HG03442 (cell line): ENCODE measurements around the gene AHSP.
"Not testable (repeated sequence)": the region's sequence is repeated elsewhere in the genome, so short reads cannot be mapped to it uniquely, and the experiment has no call there.

Experiments used
- ATAC-seq: cut with Tn5 transposase; IDR thresholded peaks from one replicate; pipeline ENCODE4 v1.9.1; 2021; ENCODE audit warnings: mild to moderate bottlenecking, moderate library complexity; ENCODE audit not compliant: unreplicated experiment

Gene AHSP

DNA sequence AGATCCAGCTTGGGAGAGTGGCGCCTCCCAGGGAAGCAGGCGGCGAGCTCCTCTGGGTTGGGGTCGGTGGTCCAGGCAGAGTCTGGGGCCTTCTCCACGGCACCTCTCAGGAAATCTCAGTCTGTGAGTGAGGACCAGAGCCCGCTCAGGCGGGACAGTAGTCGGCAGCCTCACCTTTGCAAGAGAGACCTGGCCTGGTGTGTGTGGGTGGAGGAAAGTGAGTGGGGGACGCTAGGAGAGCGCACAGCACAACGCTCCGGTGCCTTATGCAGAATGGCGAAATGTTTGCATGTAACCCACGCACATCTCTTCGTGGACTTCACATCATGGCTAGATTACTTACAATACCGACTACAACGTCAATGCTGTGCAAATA is 2.2 kb downstream of the AHSP start:
- ATAC-seq = no peak

DNA sequence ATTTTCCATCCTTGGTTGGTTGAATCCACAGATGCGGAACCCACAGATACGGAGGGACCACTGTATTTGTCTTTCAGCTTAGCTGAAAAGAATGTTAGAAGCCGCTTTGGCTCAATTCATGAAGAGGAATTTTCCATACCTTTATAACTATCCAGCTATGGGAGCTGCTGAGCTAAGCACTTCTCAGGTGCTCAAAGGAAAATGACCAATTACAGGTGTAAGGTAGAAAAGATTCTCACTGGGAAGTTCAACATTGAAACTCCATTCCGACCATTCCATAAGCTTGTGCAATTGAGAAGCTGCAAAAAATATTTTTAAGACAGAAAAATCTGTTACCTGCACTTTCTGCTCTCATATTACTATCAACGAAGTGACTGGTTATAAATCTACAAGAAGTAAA is 2.7 kb downstream of the AHSP start:
- ATAC-seq = no peak

- no peak for ATAC-seq
Observed at GRCh38 chr16:31531096-31531495, 3.4 kb downstream of the AHSP start.

DNA sequence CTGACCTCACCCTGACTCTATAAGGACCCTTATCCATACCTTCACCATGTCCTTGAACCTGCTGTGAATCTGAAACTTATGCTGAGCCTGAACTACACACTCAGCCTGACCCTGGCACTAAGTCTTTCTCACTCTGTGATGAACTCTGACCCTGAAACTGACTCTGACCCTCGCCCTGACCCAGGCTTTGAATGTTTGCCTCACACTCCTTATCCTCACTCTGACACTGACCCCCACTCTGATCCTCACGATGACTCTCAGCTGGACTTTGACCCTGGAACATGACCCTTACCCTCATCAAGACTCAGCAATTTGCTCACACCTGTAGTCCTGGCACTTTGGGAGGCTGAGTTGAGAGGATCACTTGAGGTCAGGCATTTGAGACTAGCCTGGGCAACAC is 4.4 kb downstream of the AHSP start:
- no peak for ATAC-seq

GRCh38 chr16:31532896-31533295 is 5.2 kb downstream of the AHSP start:
- ATAC-seq = no peak

- ATAC-seq = no peak
Observed at GRCh38 chr16:31535737-31536136, 8.0 kb downstream of the AHSP start.

DNA sequence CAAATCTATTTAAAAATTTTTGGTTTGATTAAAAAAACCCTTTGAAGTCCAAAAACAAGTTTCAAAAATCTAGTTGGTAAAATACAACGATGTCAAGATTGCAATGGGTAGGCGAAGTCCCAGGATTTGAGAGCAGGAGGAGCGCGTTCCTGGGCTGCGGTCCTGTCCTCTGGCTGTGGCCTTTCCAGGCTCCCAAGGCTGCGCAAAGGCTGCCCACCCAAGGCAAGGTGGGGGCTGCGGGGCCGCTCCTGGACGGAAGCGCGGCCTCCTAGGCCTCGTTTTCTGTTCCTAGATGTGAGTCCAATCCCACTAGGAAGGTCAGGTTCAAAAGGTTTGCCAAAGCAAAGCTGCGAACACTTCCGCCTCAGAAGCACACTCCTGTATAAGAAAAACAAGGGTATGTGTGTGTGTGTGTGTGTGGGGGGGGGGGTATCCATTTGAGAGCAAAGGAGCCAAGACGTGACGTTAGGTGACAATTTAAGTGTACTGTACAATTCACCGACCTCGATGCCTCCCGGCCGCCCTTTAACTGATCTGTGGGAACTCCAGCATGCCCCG is 9.2 kb downstream of the AHSP start:
- no peak for ATAC-seq

DNA sequence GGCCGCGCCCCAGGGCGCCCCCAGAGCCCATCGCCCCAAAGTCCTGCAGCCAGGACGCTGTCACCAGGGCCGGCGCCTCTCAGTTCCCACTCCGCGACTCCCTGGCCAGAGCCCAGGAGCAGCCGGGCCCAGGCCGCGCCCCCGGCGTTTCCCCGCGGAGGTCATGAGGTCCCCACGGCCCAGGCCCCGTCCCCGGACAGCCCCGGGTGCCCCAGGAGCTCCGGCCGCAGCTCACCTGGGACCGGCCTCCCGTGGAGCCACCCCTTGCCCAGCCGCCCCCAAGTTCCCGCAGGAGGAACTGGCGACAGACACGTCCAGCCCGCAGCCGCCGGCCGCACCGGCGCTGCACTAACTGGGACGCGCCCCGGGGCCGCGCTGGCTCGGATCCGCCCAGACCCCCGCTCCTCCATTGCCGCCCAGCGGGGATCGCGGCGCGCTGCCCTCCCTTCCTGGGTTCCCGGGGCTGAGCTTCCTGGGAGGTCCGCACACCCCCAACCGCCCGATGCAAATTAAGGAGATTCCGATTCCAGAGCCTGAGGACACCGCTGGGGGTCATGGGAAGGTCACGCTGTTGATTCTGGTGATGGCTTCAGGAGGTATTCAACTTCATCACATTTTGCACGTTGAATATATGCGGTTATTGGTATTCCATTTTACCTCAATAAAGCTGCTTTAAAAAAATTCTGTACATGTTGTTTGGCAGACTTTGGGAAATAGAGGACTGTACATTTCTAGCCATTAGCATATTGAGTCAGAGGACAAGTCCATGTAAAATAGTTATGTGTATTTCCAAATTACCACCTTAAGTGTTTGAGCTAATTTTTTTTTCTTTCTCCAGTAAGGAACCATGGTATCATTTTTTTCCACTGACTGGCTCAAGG is 9.9 kb downstream of the AHSP start:
- no peak for ATAC-seq

DNA sequence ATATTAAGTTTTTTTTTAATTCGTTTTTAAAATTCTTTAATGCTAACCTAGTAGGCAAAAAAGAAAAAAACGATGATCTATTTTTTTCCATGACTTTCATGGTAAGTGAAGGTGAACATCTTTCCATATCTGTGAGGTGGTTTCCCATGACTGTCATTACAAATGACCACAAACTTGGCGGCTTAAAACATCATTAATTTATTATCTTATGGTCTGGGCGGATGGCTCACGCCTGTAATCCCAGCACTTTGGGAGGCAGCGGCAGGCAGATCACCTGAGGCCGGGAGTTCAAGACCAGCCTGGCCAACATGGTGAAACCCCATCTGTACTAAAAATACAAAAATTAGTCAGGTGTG is 10.5 kb downstream of the AHSP start:
- ATAC-seq = not testable (repeated sequence)

- ATAC-seq = not testable (repeated sequence)
Observed at GRCh38 chr16:31539762-31540161, 12.1 kb downstream of the AHSP start.

DNA sequence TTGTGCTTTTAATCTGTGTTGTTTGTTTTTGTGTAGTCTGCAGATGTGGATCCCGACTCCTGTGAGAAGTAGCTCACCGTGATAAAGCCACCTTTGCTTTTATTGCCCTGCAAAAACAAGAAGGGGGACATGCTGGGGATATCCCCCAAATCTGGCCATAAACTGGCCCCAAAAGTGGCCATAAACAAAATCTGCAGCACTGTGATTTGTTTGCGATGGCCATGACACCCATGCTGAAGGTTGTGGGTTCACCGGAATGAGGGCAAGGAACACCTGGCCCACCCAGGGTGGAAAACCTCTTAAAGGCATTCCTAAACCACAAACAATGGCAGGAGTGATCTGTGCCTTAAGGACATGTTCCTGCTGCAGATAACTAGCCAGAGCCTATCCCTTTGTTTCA is 15.1 kb downstream of the AHSP start:
- no peak for ATAC-seq

DNA sequence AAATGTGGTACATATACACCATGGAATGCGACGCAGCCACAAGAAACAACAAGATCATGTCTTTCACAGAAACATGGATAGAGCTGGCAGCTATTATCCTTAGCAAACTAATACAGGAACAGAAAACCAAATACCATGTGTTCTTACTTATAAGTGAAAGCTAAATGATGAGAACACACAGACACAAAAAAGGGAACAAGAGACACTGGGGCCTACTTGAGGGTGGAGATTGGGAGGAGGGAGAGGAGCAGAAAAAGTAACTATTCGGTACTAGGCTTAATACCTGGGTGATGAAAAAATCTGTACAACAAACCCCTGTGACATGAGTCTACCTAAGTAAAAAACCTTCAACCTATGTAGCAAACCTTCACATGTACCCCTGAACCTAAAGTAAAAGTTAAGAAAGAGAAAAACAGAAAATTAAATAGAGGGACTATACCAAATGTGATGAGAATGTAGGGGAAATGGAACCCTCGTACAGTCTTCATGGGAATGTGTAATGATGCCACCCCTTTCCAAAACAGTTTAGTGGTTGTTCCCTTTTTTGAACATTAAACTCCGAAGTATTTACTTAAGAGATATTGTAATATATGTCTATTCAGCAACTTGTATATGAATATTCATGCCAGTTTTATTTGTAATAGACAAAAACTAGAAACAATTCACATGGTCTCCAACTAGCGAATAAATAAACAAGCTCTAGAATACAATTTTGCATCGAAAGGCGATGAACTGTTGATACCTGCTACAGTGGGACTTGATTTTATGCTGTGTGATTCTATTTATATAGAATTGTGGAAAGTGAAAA is 33.9 kb downstream of the AHSP start:
- no peak for ATAC-seq

- ATAC-seq = no peak
Observed at GRCh38 chr16:31568577-31569359, 41.1 kb downstream of the AHSP start.

- no peak for ATAC-seq
Observed at GRCh38 chr16:31569360-31569717, 41.6 kb downstream of the AHSP start.

- no peak for ATAC-seq
Observed at GRCh38 chr16:31572821-31573220, 45.1 kb downstream of the AHSP start.

DNA sequence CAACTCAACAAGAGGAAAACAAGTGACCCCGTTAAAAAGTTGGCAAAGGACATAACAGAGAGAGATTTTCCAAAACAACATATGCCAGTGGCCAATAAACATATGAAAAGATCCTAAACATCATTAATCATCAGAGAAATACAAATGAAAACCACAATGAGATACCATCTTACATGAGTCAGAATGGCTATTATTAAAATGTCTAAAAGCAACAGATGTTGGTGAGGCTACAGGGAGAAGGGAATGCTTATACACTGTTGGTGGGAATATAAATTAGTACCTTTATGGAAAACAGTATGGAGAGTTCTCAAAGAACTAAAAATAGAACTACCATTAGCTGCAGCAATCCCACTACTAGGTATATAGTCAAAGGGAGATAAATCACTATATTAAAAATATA is 46.5 kb downstream of the AHSP start:
- ATAC-seq = not testable (repeated sequence)

- no peak for ATAC-seq
Observed at GRCh38 chr16:31577411-31577810, 49.7 kb downstream of the AHSP start.
